ENCODE results near the gene LRRC28. TPM values are rescaled to one million over a fixed set of nuclear protein-coding genes. Genes with fewer than 3 reads are reported as not detected.

LRRC28 gene
- total and polyA plus RNA-seq, 2 donors (not counting 1 experiment from before 2014, with no cell fraction given) = 13.3 to 31.8 TPM

DNA sequence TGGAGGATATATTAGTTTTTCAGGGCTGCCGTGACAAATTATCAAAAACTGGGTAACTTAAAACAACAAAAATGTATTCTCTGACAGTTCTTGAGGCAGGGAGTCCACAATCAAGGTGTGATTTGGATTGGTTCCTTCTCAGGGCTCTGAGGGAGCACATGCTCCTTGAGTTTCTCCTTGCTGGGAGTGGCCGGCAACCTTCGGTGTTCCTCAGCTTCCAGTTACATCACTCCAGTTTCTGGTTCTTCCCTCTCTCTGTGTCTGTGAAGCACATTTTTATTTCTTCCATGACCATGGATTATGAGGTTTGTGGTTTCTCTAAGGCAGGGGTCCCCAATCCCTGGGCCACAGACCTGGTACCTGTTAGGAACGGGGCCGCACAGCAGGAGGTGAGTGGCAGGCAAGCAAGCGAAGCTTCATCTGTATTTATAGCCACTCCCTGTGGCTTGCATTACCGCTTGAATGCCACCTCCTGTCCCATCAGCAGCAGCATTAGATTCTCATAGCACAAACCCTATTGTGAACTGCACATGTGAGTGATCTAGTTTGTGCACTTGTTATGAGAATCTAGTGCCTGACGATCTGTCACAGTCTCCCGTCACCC lies 24.3 kb downstream of the LRRC28 start:
- Mint-ChIP-seq H3K27ac (no peak overlapping the region), H3K27me3 (no peaks in the 10 kb centered on the region), H3K4me1 (peaks cover 11% of the 10 kb centered on the region), H3K9me3 (ENCODE audit: insufficient read depth) (peaks cover 3% of the 10 kb centered on the region), H3K4me3 (no peak overlapping the region)
- ATAC-seq (ENCODE audit: low read depth) (peak; percentile 17), DNase-seq (peak; percentile 22)
- Histone ChIP-seq H3K36me3 (replicated peaks in 1 of 2; ENCODE audit: control extremely low read depth in 1 of 2, control insufficient read depth in 1 of 2, extremely low read depth in 1 of 2, insufficient read depth in 2 of 2, low read length in 1 of 2) (peaks cover 0 to 2% of the 10 kb centered on the region in 2 experiments), H3K9me3 (ENCODE audit: control extremely low read depth in 1 of 3, control insufficient read depth in 2 of 3, insufficient read depth in 1 of 3, low read length in 2 of 3) (peaks cover 0 to 1% (median 0%) of the 10 kb centered on the region in 3 donors), H3K27ac (ENCODE audit: low read length in 2 of 2) (no peak overlapping the region), H2AFZ (ENCODE audit: insufficient read depth, low read depth, low read length, poor library complexity, severe bottlenecking) (no peak overlapping the region), H4K20me1 (ENCODE audit: control insufficient read depth, insufficient read depth, low read length, poor library complexity, severe bottlenecking) (no peaks in the 10 kb centered on the region), H3K9ac (ENCODE audit: low read length) (no peak overlapping the region), H3K79me2 (ENCODE audit: control insufficient read depth, insufficient read depth, low read length) (no peaks in the 10 kb centered on the region), H3K27me3 (replicated peaks in 1 of 4; ENCODE audit: control extremely low read depth in 1 of 4, control insufficient read depth in 3 of 4, insufficient read depth in 4 of 4, low read length in 3 of 4) (no peaks in the 10 kb centered on the region), H3K4me2 (replicated peaks; ENCODE audit: low read depth, low read length, poor library complexity, severe bottlenecking) (peak overlapping the region; percentile 18), H3K4me1 (ENCODE audit: control insufficient read depth in 2 of 2, insufficient read depth in 2 of 2, low read length in 2 of 2) (peaks cover 6 to 10% of the 10 kb centered on the region in 2 donors), H3K4me3 (ENCODE audit: control extremely low read depth in 1 of 5, extremely low read depth in 1 of 5, insufficient read depth in 1 of 5, low read depth in 2 of 5, low read length in 4 of 5) (no peak overlapping the region)
- 52% methylated on average over 5 of the region's 9 CpGs for WGBS (ENCODE audit: insufficient coverage)
- POLR2A ChIA-PET = no interaction called here
- intact Hi-C loops (cut with micrococcal nuclease) = no loop called here
- CTCF ChIA-PET = interaction anchor here (2.2 to 8.1 kb wide), 5 partner anchors 21 to 479 kb away, joined by 6 to 199 read pairs (median 48); partner anchors contain the start of gene LYSMD4
- no peak for TF ChIP-seq EZH2 (IDR thresholded peaks at IDR 0.05; ENCODE audit: borderline replicate concordance, insufficient read depth, low read depth, low read length, poor library complexity, severe bottlenecking)
- TF ChIP-seq, protein P1, sequence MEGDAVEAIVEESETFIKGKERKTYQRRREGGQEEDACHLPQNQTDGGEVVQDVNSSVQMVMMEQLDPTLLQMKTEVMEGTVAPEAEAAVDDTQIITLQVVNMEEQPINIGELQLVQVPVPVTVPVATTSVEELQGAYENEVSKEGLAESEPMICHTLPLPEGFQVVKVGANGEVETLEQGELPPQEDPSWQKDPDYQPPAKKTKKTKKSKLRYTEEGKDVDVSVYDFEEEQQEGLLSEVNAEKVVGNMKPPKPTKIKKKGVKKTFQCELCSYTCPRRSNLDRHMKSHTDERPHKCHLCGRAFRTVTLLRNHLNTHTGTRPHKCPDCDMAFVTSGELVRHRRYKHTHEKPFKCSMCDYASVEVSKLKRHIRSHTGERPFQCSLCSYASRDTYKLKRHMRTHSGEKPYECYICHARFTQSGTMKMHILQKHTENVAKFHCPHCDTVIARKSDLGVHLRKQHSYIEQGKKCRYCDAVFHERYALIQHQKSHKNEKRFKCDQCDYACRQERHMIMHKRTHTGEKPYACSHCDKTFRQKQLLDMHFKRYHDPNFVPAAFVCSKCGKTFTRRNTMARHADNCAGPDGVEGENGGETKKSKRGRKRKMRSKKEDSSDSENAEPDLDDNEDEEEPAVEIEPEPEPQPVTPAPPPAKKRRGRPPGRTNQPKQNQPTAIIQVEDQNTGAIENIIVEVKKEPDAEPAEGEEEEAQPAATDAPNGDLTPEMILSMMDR (IDR thresholded peaks at IDR 0.05) = no peak

DNA sequence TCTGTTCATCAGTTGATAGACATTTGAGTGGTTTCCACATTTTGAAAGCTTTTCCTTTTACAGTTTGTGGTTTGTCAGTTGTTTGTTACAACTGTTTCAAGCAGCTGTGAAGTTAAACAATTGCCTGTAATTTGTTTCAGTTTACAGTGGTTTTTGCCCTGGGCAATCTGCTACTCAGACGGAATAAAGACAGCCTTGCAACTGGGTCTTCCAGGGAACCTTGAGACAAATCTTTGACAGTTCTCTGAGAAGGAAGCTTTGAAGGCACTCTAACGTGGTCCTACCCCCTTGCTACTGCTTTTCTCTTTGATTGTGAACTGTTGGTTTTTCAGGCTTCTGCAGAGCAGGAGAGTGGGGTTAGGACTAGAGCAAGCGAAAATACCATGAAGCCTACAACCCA lies 28.0 kb downstream of the LRRC28 start:
- ChIA-PET POLR2A (no interaction called here), CTCF (interaction anchor here (0.9 to 1.8 kb wide), 2 partner anchors 425 to 475 kb away, joined by 3 to 11 read pairs; no protein-coding TSS in a partner anchor)
- Histone ChIP-seq H3K27ac (ENCODE audit: low read length in 2 of 2) (no peak overlapping the region), H4K20me1 (ENCODE audit: control insufficient read depth, insufficient read depth, low read length, poor library complexity, severe bottlenecking) (no peaks in the 10 kb centered on the region), H3K9ac (ENCODE audit: low read length) (no peak overlapping the region), H3K9me3 (ENCODE audit: control extremely low read depth in 1 of 3, control insufficient read depth in 2 of 3, insufficient read depth in 1 of 3, low read length in 2 of 3) (peaks cover 0 to 1% (median 0%) of the 10 kb centered on the region in 3 donors), H3K4me3 (ENCODE audit: control extremely low read depth in 1 of 5, extremely low read depth in 1 of 5, insufficient read depth in 1 of 5, low read depth in 2 of 5, low read length in 4 of 5) (no peak overlapping the region), H3K4me2 (replicated peaks; ENCODE audit: low read depth, low read length, poor library complexity, severe bottlenecking) (no peak overlapping the region), H3K27me3 (replicated peaks in 1 of 4; ENCODE audit: control extremely low read depth in 1 of 4, control insufficient read depth in 3 of 4, insufficient read depth in 4 of 4, low read length in 3 of 4) (no peaks in the 10 kb centered on the region), H2AFZ (ENCODE audit: insufficient read depth, low read depth, low read length, poor library complexity, severe bottlenecking) (no peak overlapping the region), H3K4me1 (ENCODE audit: control insufficient read depth in 2 of 2, insufficient read depth in 2 of 2, low read length in 2 of 2) (peaks cover 6 to 10% of the 10 kb centered on the region in 2 donors), H3K79me2 (ENCODE audit: control insufficient read depth, insufficient read depth, low read length) (no peaks in the 10 kb centered on the region), H3K36me3 (replicated peaks in 1 of 2; ENCODE audit: control extremely low read depth in 1 of 2, control insufficient read depth in 1 of 2, extremely low read depth in 1 of 2, insufficient read depth in 2 of 2, low read length in 1 of 2) (peaks cover 0 to 2% of the 10 kb centered on the region in 2 experiments)
- no peak for ATAC-seq (ENCODE audit: low read depth)
- TF ChIP-seq EZH2 (IDR thresholded peaks at IDR 0.05; ENCODE audit: borderline replicate concordance, insufficient read depth, low read depth, low read length, poor library complexity, severe bottlenecking) = no peak
- TF ChIP-seq, protein P1 (IDR thresholded peaks at IDR 0.05) = no peak
- Mint-ChIP-seq H3K4me1 (peaks cover 18% of the 10 kb centered on the region), H3K9me3 (ENCODE audit: insufficient read depth) (peaks cover 3% of the 10 kb centered on the region), H3K4me3 (no peak overlapping the region), H3K27ac (no peak overlapping the region), H3K27me3 (no peaks in the 10 kb centered on the region)
- DNase-seq = no peak
- WGBS (ENCODE audit: insufficient coverage) = 0% methylated on average over 1 of the region's 3 CpGs
- intact Hi-C loops (cut with micrococcal nuclease) = no loop called here
